ENCODE measurements around the gene CMC1.

CMC1 gene

DNA sequence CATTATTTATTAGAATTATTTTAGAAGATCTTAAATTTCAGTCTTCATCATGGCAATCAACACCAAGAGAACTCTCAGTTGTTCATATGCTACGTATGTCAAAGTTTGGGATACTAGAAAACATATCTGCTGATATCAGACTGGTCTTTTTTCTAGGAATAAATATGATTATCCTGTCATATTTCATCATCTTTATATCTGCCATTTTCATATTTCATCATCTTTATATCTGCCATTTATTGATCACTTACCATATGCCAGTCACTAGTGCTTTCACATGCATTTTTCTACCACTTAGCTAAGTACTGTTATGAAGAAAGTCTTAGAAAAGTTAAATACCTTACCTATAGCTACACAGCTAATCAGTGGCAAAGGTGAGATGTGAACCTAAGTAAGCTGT, 104.3 kb downstream of the CMC1 start:
- peaks cover 14% of the 10 kb centered on the region for H3K9me3 Mint-ChIP-seq
- H3K27me3 Mint-ChIP-seq (ENCODE audit: low read depth, poor library complexity), result no peaks in the 10 kb centered on the region
- peaks cover 16% of the 10 kb centered on the region for H3K36me3 Mint-ChIP-seq (ENCODE audit: low read depth)
- no peak overlapping the region for H3K27ac Mint-ChIP-seq
- peaks cover 45% of the 10 kb centered on the region for H3K4me1 Mint-ChIP-seq
- DNase-seq, result no peak
- no peak overlapping the region for H3K4me3 Mint-ChIP-seq
- TF ChIP-seq, protein P1, sequence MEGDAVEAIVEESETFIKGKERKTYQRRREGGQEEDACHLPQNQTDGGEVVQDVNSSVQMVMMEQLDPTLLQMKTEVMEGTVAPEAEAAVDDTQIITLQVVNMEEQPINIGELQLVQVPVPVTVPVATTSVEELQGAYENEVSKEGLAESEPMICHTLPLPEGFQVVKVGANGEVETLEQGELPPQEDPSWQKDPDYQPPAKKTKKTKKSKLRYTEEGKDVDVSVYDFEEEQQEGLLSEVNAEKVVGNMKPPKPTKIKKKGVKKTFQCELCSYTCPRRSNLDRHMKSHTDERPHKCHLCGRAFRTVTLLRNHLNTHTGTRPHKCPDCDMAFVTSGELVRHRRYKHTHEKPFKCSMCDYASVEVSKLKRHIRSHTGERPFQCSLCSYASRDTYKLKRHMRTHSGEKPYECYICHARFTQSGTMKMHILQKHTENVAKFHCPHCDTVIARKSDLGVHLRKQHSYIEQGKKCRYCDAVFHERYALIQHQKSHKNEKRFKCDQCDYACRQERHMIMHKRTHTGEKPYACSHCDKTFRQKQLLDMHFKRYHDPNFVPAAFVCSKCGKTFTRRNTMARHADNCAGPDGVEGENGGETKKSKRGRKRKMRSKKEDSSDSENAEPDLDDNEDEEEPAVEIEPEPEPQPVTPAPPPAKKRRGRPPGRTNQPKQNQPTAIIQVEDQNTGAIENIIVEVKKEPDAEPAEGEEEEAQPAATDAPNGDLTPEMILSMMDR (IDR thresholded peaks at IDR 0.05), result no peak

DNA sequence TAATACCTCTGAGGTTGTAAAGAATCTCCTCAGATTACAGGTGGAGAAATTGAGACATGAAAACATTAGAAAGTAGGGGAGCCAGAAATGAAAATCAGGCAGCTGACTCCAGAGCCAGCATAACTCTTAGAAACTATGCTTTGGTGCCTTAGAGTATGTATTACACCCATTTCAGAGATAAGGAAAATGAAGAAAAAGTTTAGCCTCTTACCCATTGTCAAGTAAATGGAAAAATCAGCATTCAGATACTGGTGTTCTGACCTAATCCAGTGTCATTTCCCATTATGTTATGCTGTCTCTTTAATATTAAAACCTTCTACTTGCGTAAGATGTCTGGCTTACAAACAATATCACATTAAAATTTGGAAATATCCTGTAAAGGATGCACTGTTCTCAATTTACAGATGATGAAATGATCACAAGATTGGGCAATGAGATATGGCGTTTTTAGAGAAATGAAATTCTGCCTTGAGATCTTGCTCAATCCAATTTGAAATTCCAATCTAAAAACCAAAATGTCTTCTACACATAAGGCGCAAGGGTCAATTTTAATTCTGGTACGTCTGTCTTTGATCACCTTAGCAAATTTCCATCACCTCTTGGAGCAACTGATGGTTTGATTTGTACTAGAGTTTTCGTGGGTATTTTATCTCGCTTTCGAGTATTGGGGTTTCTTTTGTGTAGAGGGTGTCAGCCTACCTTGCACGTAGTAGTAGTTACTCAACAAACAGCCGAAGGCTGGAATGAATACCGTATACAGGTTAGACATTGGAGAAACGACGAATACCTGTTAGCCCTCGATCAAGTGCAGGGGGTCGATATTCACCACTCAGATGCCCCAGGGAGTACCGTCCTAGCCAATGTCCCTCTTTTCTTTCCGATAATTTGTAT, 106.2 kb downstream of the CMC1 start:
- peaks cover 33% of the 10 kb centered on the region for H3K36me3 Mint-ChIP-seq (ENCODE audit: low read depth)
- H3K27me3 Mint-ChIP-seq (ENCODE audit: low read depth, poor library complexity), result no peaks in the 10 kb centered on the region
- H3K4me1 Mint-ChIP-seq, result peaks cover 45% of the 10 kb centered on the region
- peak overlapping the region; percentile 99 for H3K27ac Mint-ChIP-seq
- TF ChIP-seq, protein P1 (IDR thresholded peaks at IDR 0.05), result no peak
- no peak for DNase-seq
- H3K4me3 Mint-ChIP-seq, result peak overlapping the region; percentile 97
- peaks cover 30% of the 10 kb centered on the region for H3K9me3 Mint-ChIP-seq

DNA sequence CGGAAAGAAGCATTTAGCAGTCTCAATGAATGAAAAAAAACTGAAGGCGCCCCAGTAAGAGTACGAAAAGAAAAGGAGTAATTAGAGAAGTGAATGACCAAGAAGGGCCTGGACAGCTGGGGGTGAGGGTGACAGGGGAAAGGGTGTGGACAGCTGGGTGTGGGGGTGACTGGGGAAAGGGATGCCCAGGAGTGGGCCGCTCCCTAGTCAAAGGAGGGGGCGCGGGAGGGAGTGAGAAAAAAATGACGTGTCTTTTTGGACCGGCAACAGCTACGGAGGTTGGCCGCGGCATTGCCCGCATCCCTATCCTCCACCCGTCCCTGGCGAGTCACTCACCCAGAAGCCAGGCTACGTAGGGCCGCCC, 106.8 kb downstream of the CMC1 start:
- TF ChIP-seq, protein P1 (IDR thresholded peaks at IDR 0.05), result no peak
- peaks cover 30% of the 10 kb centered on the region for H3K9me3 Mint-ChIP-seq
- H3K27me3 Mint-ChIP-seq (ENCODE audit: low read depth, poor library complexity), result no peaks in the 10 kb centered on the region
- H3K4me1 Mint-ChIP-seq, result peaks cover 45% of the 10 kb centered on the region
- no peak for DNase-seq
- H3K36me3 Mint-ChIP-seq (ENCODE audit: low read depth), result peaks cover 38% of the 10 kb centered on the region
- H3K4me3 Mint-ChIP-seq, result peak overlapping the region; percentile 97
- H3K27ac Mint-ChIP-seq, result peak overlapping the region; percentile 99

DNA sequence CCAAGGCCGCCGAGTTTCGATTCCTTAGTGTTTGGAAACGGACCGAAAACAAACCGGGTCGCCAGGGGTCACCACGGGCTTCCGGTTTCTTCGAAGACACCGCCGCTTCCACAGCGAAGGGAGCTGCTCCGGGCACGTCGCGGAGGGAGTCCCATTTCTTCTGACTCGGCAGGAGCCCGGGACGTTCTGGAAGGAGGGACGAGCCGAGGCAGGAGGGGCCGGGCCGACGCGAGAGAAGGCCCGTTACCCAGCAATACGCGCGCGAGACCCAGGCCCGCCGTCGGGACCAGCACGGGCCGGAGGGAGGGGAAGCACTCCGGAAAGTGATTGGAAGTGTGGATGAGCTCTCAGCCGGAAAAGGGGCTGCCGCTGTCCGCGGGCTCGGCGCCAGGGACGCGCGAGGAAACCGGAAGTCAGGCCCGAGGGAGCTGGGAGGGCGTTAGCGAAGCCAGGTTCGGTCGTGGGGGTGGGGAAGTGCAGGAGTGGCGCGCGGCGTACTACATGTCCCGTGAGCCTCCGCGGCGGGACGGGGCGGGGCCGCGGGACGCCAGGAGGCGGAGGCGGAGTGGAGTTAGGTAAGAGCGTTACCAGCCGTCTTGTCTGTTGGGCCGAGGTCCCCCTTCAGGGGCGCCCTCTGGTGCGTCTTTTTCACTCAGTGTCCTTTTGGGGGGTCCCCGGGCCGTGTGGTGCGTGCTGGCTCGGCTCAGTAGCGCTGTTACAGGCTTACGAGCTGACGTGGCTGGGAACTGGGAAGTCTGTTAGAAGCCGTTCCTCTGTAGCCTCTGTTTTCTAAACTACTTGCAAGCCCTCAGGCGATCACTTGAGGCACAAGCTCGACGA, 107.4 kb downstream of the CMC1 start, which contains the start of the genes AZI2 and ZCWPW2:
Gene AZI2 (minus strand): TSS at position 196 of the 840 bp plus-strand sequence. CDS start 8,207 bp downstream, outside the sequence.
Gene ZCWPW2 (plus strand): TSS at position 93 of the 840 bp plus-strand sequence. CDS start 64,348 bp downstream, outside the sequence.
- DNase-seq, result peak; percentile 94
- Mint-ChIP-seq H3K4me3 (peak within 1 kb of the TSS; percentile 97), H3K4me1 (peaks cover 45% of the 10 kb centered on the region), H3K27ac (peak within 1 kb of the TSS; percentile 99), H3K36me3 (ENCODE audit: low read depth) (peaks cover 44% of the 10 kb centered on the region), H3K9me3 (peaks cover 35% of the 10 kb centered on the region), H3K27me3 (ENCODE audit: low read depth, poor library complexity) (no peaks in the 10 kb centered on the region)
- TF ChIP-seq, protein P1 (IDR thresholded peaks at IDR 0.05), result no peak

DNA sequence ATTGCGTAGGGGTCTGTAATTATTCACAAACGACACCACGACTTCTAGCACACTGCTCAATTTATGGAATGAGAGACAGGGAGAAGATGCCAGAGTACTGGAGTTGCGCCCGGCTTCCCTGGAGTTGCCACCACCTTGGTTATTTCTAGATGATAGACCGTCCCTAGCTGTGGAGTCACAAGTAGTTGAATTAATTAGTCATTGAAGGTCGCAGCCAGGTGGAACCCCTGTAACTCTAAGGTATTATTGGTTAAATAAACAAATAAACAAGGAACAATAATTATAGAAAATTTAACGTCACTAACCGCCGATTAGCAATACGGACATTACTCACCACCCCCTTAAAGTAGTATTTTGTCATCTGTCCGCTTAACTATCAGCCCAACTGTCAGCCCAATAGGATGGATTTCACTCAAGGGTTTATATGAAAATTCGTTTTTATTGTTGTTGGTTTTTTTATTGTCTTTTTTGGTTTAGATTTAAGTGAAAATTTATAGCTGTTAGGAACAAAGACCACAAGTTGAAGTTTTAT, 108.1 kb downstream of the CMC1 start:
- TF ChIP-seq, protein P1 (IDR thresholded peaks at IDR 0.05), result no peak
- DNase-seq, result no peak
- peak overlapping the region; percentile 99 for H3K27ac Mint-ChIP-seq
- H3K4me3 Mint-ChIP-seq, result peak overlapping the region; percentile 97
- H3K36me3 Mint-ChIP-seq (ENCODE audit: low read depth), result peaks cover 48% of the 10 kb centered on the region
- H3K4me1 Mint-ChIP-seq, result peaks cover 45% of the 10 kb centered on the region
- peaks cover 39% of the 10 kb centered on the region for H3K9me3 Mint-ChIP-seq
- H3K27me3 Mint-ChIP-seq (ENCODE audit: low read depth, poor library complexity), result no peaks in the 10 kb centered on the region

All from nephron progenitor cell (in vitro differentiated cells).